Body of pancreas (tissue), 4 donors: ENCODE results near the gene COQ5. TPM values are rescaled to one million over a fixed set of nuclear protein-coding genes. Genes with fewer than 3 reads are reported as not detected.
"Not testable (repeated sequence)": the region's sequence is repeated elsewhere in the genome, so short reads cannot be mapped to it uniquely, and the experiment has no call there.

Source experiments
- ATAC-seq: fragments of 150-250 bp; one replicate; pipeline ENCODE4 v1.9.1; 2016
- DNase-seq, 4 donors: peaks; one replicate each; pipeline ENCODE4 v3.0.0-alpha.2; 2019
- H3K27ac ChIP-seq, 4 donors: fragments of 200-600 bp; sonication (generic); 1 replicate in 3 of 4; 2 replicates in 1 of 4; pipeline versions ENCODE4 v1.5.1 to v1.6.1; 2016 to 2019; ENCODE audit warnings: mild to moderate bottlenecking in 1 of 4, mixed read lengths in 1 of 4, moderate library complexity in 1 of 4
- H3K27me3 ChIP-seq, 2 donors: fragments of 200-600 bp; sonication (generic); one replicate each; pipeline ENCODE4 v1.6.0; 2016; ENCODE audit warnings: mild to moderate bottlenecking in 1 of 2
- H3K36me3 ChIP-seq, 2 donors: fragments of 200-600 bp; sonication (generic); replicated peaks in 1 of 2; 2 replicates each; pipeline ENCODE4 v1.5.1; 2016; ENCODE audit warnings: low read depth in 2 of 2; ENCODE audit not compliant: insufficient read depth in 1 of 2
- H3K4me1 ChIP-seq: fragments of 200-600 bp; sonication (generic); one replicate; pipeline ENCODE4 v1.6.0; 2016
- H3K4me3 ChIP-seq, 2 donors: fragments of 200-600 bp; sonication (generic); 1 replicate in 1 of 2; 2 replicates in 1 of 2; pipeline ENCODE4 v1.5.1; 2016 to 2019
- H3K9me3 ChIP-seq, 3 donors: fragments of 200-600 bp; sonication (generic); 1 replicate in 2 of 3; 2 replicates in 1 of 3; pipeline ENCODE4 v1.5.1; 2016
- POLR2A ChIP-seq, 3 donors: fragments of 450-650 bp; IDR thresholded peaks; one replicate each; pipeline ENCODE4 v1.6.1; 2016; ENCODE audit warnings: antibody characterized with exemption in 3 of 3, mild to moderate bottlenecking in 2 of 3
- WGBS, 2 donors: methylation state at CpG; one replicate each; pipeline ENCODE4 v1.1.5; 2017; 5-methylcytosine and 5-hydroxymethylcytosine counted together
- intact Hi-C: fragments of 100-400 bp; cut with DNase I; formaldehyde crosslinking; loops from one replicate; pipeline ENCODE4 v1.15.1; 2023
- total RNA-seq, 2 donors: library from RNA; depleted of rRNA; stranded (reverse); fragments of >200 nt; gene quantifications; one replicate each; pipeline ENCODE4 v1.1.0, GENCODE V29; 2016
- TF ChIP-seq, protein P1 (sequence below), 7 experiments: fragments of 450-650 bp in 4 of 7; fragments of 200-600 bp in 3 of 7; sonication (generic) in 3 of 7; IDR thresholded peaks; one replicate each; pipeline ENCODE4 v1.5.1; 2016 to 2019; ENCODE audit warnings: antibody characterized with exemption in 7 of 7

COQ5 gene
- total RNA-seq, 2 donors from 2014 or later: 9.6 to 24.1 TPM

DNA sequence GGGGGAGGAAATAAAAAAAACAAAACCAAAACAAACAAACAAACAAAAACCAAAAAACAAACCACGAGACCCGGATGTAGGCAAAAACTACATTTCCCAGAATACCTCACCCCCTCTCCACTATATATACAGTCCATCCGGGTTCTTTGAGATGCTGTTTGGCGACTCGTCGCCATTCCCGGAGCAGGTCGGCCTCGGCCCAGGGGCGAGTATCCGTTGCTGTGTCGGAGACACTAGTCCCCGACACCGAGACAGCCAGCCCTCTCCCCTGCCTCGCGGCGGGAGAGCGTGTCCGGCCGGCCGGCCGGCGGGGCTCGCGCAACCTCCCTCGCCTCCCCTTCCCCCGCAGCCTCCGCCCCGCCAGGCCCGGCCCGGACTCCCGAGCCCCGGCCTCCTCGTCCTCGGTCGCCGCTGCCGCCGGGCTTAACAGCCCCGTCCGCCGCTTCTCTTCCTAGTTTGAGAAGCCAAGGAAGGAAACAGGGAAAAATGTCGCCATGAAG is 5.3 kb upstream of the COQ5 start, which contains the start of gene RNF10:
TSS of gene RNF10 (plus strand) at position 154 of the 500 bp plus-strand sequence. CDS start 456 bp downstream, outside the sequence.
- H3K36me3 ChIP-seq: no peaks in the 10 kb centered on the region
- H3K27ac ChIP-seq: peak within 1 kb of the TSS; percentile 86 to 94 (median 92)
- DNase-seq: peak; percentile 76 to 80 (median 79)
- no peaks in the 10 kb centered on the region for H3K27me3 ChIP-seq
- TF ChIP-seq, protein P1, sequence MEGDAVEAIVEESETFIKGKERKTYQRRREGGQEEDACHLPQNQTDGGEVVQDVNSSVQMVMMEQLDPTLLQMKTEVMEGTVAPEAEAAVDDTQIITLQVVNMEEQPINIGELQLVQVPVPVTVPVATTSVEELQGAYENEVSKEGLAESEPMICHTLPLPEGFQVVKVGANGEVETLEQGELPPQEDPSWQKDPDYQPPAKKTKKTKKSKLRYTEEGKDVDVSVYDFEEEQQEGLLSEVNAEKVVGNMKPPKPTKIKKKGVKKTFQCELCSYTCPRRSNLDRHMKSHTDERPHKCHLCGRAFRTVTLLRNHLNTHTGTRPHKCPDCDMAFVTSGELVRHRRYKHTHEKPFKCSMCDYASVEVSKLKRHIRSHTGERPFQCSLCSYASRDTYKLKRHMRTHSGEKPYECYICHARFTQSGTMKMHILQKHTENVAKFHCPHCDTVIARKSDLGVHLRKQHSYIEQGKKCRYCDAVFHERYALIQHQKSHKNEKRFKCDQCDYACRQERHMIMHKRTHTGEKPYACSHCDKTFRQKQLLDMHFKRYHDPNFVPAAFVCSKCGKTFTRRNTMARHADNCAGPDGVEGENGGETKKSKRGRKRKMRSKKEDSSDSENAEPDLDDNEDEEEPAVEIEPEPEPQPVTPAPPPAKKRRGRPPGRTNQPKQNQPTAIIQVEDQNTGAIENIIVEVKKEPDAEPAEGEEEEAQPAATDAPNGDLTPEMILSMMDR (IDR thresholded peaks at IDR 0.05): no peak
- peak; percentile 91 to 98 (median 96) for TF ChIP-seq POLR2A (IDR thresholded peaks at IDR 0.05)
- 0 to 1% methylated on average over 21 to 42 of the region's 43 CpGs for WGBS, 2 donors
- intact Hi-C loops: no loop called here
- H3K4me3 ChIP-seq: peak within 1 kb of the TSS; percentile 74 to 79
- no peaks in the 10 kb centered on the region for H3K9me3 ChIP-seq
- peak; percentile 79 for ATAC-seq
- peaks cover 36% of the 10 kb centered on the region for H3K4me1 ChIP-seq

DNA sequence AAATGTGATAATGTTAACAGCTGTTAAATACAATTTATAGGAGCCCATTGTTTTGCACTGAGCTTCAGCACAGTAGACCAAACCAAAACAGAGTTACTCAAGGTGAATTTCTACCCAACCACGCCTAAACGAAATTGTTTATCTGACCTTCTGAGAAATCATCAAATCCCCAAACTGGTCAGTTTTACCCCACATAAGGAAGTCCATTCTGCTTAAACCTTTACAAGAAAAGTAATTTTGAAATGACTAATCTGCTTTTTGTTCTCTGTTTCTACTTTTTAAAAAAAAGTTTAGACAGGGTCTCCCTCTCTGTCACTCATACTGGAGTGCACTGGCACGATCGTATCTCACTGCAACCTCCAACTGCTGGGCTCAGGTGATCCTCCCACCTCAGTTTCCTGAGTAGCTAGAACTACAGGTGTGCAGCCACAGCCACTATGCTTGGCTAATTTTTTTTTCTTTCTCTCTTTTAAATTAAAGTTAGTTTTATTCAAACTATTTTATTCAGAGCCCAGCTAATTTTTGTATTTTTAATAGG is 3.8 kb upstream of the COQ5 start:
- TF ChIP-seq, protein P1 (IDR thresholded peaks at IDR 0.05): no peak
- TF ChIP-seq POLR2A (IDR thresholded peaks at IDR 0.05): no peak
- H3K9me3 ChIP-seq: no peaks in the 10 kb centered on the region
- no peak overlapping the region for H3K27ac ChIP-seq
- no peak for ATAC-seq
- no peak overlapping the region for H3K4me3 ChIP-seq
- H3K36me3 ChIP-seq: no peaks in the 10 kb centered on the region
- H3K27me3 ChIP-seq: no peaks in the 10 kb centered on the region
- no peak for DNase-seq
- H3K4me1 ChIP-seq: peaks cover 25% of the 10 kb centered on the region
- intact Hi-C loops: no loop called here
- WGBS, 2 donors: 50 to 57% methylated on average over 4 of the region's 4 CpGs

DNA sequence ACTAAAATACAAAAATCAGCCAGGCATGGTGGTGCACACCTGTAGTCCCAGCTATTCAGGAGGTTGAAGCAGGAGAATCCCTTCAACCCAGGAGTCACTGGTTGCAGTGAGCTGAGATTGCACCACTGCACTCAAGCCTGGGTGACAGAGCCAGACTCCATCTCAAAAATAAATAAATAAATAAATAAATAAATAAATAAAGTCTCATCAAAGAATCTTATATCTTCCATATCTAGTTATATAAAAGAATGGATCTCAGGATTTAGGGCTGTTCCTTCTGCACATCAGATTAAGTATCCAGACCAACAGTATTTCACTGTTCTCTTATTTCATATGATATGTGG is 1.4 kb upstream of the COQ5 start:
- H3K27me3 ChIP-seq: not testable (repeated sequence)

GRCh38 chr12:120529641-120530417 is 871 bp upstream of the COQ5 start:
- H3K9me3 ChIP-seq: no peaks in the 10 kb centered on the region
- H3K27me3 ChIP-seq: no peaks in the 10 kb centered on the region
- intact Hi-C loops: no loop called here
- H3K4me3 ChIP-seq: no peak overlapping the region
- ATAC-seq (peak; percentile 48), DNase-seq (peak; percentile 40 to 55 (median 54))
- TF ChIP-seq, protein P1 (IDR thresholded peaks at IDR 0.05): peak in 2 of 7 experiments; percentile 18 to 22
- peak in 1 of 3 donors; percentile 45 for TF ChIP-seq POLR2A (IDR thresholded peaks at IDR 0.05)
- H3K27ac ChIP-seq: peak overlapping the region; percentile 75 to 94 (median 92)
- 22 to 37% methylated on average over 19 of the region's 19 CpGs for WGBS, 2 donors
- peaks cover 8% of the 10 kb centered on the region for H3K4me1 ChIP-seq
- no peaks in the 10 kb centered on the region for H3K36me3 ChIP-seq

More for the DNA sequence above, 1.4 kb upstream of the COQ5 start:
- H3K9me3 ChIP-seq, H3K4me1 ChIP-seq, DNase-seq, H3K36me3 ChIP-seq, ATAC-seq, H3K4me3 ChIP-seq, intact Hi-C loops: not testable (repeated sequence)
- H3K27ac ChIP-seq: peak overlapping the region in 3 of 4 donors; percentile 75 to 94 (median 94)

- no peaks in the 10 kb centered on the region for H3K27me3 ChIP-seq
- intact Hi-C loops: no loop called here
- H3K4me3 ChIP-seq: no peak overlapping the region
- peaks cover 0 to 2% of the 10 kb centered on the region in 2 donors for H3K36me3 ChIP-seq
- TF ChIP-seq POLR2A (IDR thresholded peaks at IDR 0.05): no peak
- TF ChIP-seq, protein P1 (IDR thresholded peaks at IDR 0.05): no peak
- ATAC-seq: no peak
- H3K4me1 ChIP-seq: no peaks in the 10 kb centered on the region
- H3K9me3 ChIP-seq: no peaks in the 10 kb centered on the region
- no peak overlapping the region for H3K27ac ChIP-seq
- WGBS, 2 donors: 78 to 83% methylated on average over 6 to 9 of the region's 9 CpGs
- DNase-seq: no peak
Observed at GRCh38 chr12:120522568-120522967, 6.4 kb downstream of the COQ5 start.

- ATAC-seq, H3K27ac ChIP-seq, H3K9me3 ChIP-seq, H3K4me3 ChIP-seq, intact Hi-C loops, H3K4me1 ChIP-seq, DNase-seq, H3K27me3 ChIP-seq: not testable (repeated sequence)
- H3K36me3 ChIP-seq: peaks cover 0 to 10% of the 10 kb centered on the region in 2 donors
- 96 to 99% methylated on average over 8 of the region's 8 CpGs for whole genome bisulfite sequencing, 2 donors
Observed at GRCh38 chr12:120519324-120519723, 9.6 kb downstream of the COQ5 start.
